HG03342 (cell line): ENCODE measurements around the gene GAREM2.

Source experiments
- ATAC-seq: cut with Tn5 transposase; IDR thresholded peaks from one replicate; pipeline ENCODE4 v1.9.1; 2021; ENCODE audit warnings: mild to moderate bottlenecking, moderate library complexity; ENCODE audit not compliant: unreplicated experiment

The GAREM2 gene

GRCh38 chr2:26224095-26224494 is 51.2 kb downstream of the GAREM2 start:
- ATAC-seq: no peak

GRCh38 chr2:26229595-26229994 is 56.7 kb downstream of the GAREM2 start:
- ATAC-seq: no peak

- no peak for ATAC-seq
Measured at GRCh38 chr2:26230806-26231205, 57.9 kb downstream of the GAREM2 start.

- ATAC-seq: no peak
Measured at GRCh38 chr2:26235089-26235488, 62.2 kb downstream of the GAREM2 start.

GRCh38 chr2:26237868-26238267 is 65.0 kb downstream of the GAREM2 start:
- no peak for ATAC-seq

- no peak for ATAC-seq
Measured at GRCh38 chr2:26238311-26238958, 65.5 kb downstream of the GAREM2 start.
